ENCODE measurements around the gene IFI35.

Gene IFI35

GRCh38 chr17:43020789-43021740, 14.5 kb downstream of the IFI35 start (continued):
- TF ChIP-seq ZBTB49 (tag by site-specific recombination; IDR thresholded peaks at IDR 0.05; ENCODE audit: low read depth), result no peak
- TF ChIP-seq ZNF335 (tag by site-specific recombination; conservative IDR thresholded peaks at IDR 0.05), result peak; percentile 98
- TF ChIP-seq ZNF548 (tag by site-specific recombination; IDR thresholded peaks at IDR 0.05), result no peak
- TF ChIP-seq KLF7 (tag by site-specific recombination; IDR thresholded peaks at IDR 0.05; ENCODE audit: borderline replicate concordance), result peak; percentile 65; the same call in 1 of the 2 replicates
- no peak for TF ChIP-seq ZNF423 (tag by site-specific recombination; IDR thresholded peaks at IDR 0.05)
- no peak; the same call in 1 of the 2 replicates for TF ChIP-seq ZEB2 (tag by site-specific recombination; IDR thresholded peaks at IDR 0.05)
- no peak for TF ChIP-seq ZBTB6 (tag by site-specific recombination; IDR thresholded peaks at IDR 0.05)
- TF ChIP-seq GLIS1 (tag by site-specific recombination; IDR thresholded peaks at IDR 0.05), result no peak; the same call in 1 of the 2 replicates
- TF ChIP-seq ELK4 (IDR thresholded peaks at IDR 0.05; ENCODE audit: borderline replicate concordance, low read depth, low read length), result no peak
- no peak for TF ChIP-seq ZNF624 (tag by site-specific recombination; IDR thresholded peaks at IDR 0.05)
- no peak for TF ChIP-seq ZBTB26 (tag by site-specific recombination; optimal IDR thresholded peaks at IDR 0.05)
- TF ChIP-seq HOXA7 (CRISPR knock-in tag; IDR thresholded peaks at IDR 0.05; ENCODE audit: borderline replicate concordance), result no peak
- TF ChIP-seq TSHZ1 (tag by site-specific recombination; IDR thresholded peaks at IDR 0.05; ENCODE audit: borderline replicate concordance), result peak; percentile 21; the same call in 1 of the 2 replicates
- TF ChIP-seq ZNF121 (tag by site-specific recombination; IDR thresholded peaks at IDR 0.05), result no peak
- no peak for TF ChIP-seq BCL11B (tag by site-specific recombination; IDR thresholded peaks at IDR 0.05; ENCODE audit: low read depth)
- TF ChIP-seq ZNF2 (tag by site-specific recombination; IDR thresholded peaks at IDR 0.05), result no peak
- TF ChIP-seq ZNF488 (tag by site-specific recombination; IDR thresholded peaks at IDR 0.05), result no peak
- TF ChIP-seq ZNF623 (tag by site-specific recombination; IDR thresholded peaks at IDR 0.05), result no peak
- TF ChIP-seq ZNF146 (tag by site-specific recombination; IDR thresholded peaks at IDR 0.05), result no peak
- TF ChIP-seq ZNF544 (tag by site-specific recombination; IDR thresholded peaks at IDR 0.05), result no peak
- TF ChIP-seq ZNF366 (tag by site-specific recombination; conservative IDR thresholded peaks at IDR 0.05), result 0 out of 2 replicates have a peak, but pooled peaks have one; percentile 8
- TF ChIP-seq ZNF768 (tag by site-specific recombination; IDR thresholded peaks at IDR 0.05), result no peak
- no peak for TF ChIP-seq ZNF138 (tag by site-specific recombination; IDR thresholded peaks at IDR 0.05; ENCODE audit: borderline replicate concordance)
- peak; percentile 95 for TF ChIP-seq PATZ1 (tag by site-specific recombination; IDR thresholded peaks at IDR 0.05)

All from HEK293 (cell line).